Glutamatergic neuron (in vitro differentiated cells): ENCODE data around the gene TNNT3. TPM values are rescaled to one million over a fixed set of nuclear protein-coding genes. Genes with fewer than 3 reads are reported as not detected.

ENCODE experiments used
- DNase-seq: peaks from one replicate; pipeline ENCODE4 v3.0.0; 2022
- H3K27ac Mint-ChIP-seq: one replicate; pipeline ENCODE4 v1.8.0; 2020; ENCODE audit warnings: mild to moderate bottlenecking, mixed read lengths, inconsistent platforms; ENCODE audit not compliant: unreplicated experiment
- H3K27me3 Mint-ChIP-seq: one replicate; pipeline ENCODE4 v1.8.0; 2020; ENCODE audit warnings: mild to moderate bottlenecking, moderate library complexity, mixed read lengths, inconsistent platforms; ENCODE audit not compliant: unreplicated experiment
- H3K36me3 Mint-ChIP-seq: one replicate; pipeline ENCODE4 v1.8.0; 2020; ENCODE audit warnings: mild to moderate bottlenecking, mixed read lengths, inconsistent platforms; ENCODE audit not compliant: unreplicated experiment
- H3K4me1 Mint-ChIP-seq: one replicate; pipeline ENCODE4 v1.8.0; 2020; ENCODE audit warnings: mild to moderate bottlenecking, low read depth, mixed read lengths, inconsistent platforms; ENCODE audit not compliant: unreplicated experiment
- H3K4me3 Mint-ChIP-seq: one replicate; pipeline ENCODE4 v1.8.0; 2020; ENCODE audit warnings: mild to moderate bottlenecking, mixed read lengths, inconsistent platforms; ENCODE audit not compliant: unreplicated experiment
- H3K9me3 Mint-ChIP-seq: one replicate; pipeline ENCODE4 v1.8.0; 2020; ENCODE audit warnings: mild to moderate bottlenecking, moderate library complexity, mixed read lengths, inconsistent platforms; ENCODE audit not compliant: unreplicated experiment
- total RNA-seq: library from RNA; stranded (reverse); fragmentation: NEBNext Ultra II Directional; extraction: Animal tissue kit (Norgen Biotek cat#: 25700); gene quantifications from one replicate; pipeline ENCODE4 v1.2.1, GENCODE V29; 2021; ENCODE audit not compliant: unreplicated experiment
- TF ChIP-seq, protein P1 (sequence below): fragments of 200-600 bp; sonication (generic); IDR thresholded peaks from one replicate; pipeline ENCODE4 v1.5.0; 2021; ENCODE audit not compliant: partially characterized antibody, unreplicated experiment

TNNT3 gene
- total RNA-seq, 1 donor from 2014 or later = not detected

DNA sequence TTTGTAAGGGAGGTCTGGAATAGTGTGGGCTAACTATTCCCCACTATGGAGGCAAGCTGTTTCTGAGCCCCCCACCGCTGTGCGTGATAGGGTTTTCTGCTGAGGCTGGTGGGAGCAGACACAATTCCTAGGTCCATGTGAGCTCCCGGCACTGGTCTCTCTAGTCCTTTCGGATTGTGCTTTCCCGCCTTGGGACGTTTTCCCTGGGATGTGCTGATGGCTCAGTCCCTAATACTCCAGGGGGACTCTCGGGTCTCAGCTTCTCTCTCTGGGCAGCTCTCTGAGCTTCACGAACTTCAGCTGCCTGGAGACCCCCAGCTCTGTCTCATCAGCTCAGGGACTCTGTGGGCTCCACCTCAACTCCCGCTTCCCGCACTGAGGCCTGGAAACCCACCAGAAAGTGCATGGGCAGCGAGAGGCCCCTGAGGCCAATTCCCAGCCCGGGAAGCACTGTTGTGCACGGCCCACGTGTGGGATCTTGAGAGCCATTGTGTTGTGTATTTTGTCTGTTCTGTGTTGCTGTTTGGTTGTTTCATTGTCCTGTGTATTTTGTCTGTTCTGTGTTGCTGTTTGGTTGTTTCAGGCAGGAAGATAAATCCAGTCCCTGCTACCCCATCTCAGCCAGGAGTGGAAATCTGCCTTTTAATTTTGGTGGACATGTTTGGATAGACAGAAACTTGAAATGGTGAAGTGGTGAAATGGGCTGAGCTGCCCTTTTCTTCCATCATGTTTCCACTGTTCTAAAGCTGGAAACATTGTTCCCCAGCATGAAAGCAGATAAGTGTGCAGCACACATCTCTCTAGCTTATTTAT lies 12.7 kb upstream of the TNNT3 start:
- Mint-ChIP-seq H3K27me3 (no peaks in the 10 kb centered on the region), H3K36me3 (no peaks in the 10 kb centered on the region), H3K9me3 (peaks cover 2% of the 10 kb centered on the region), H3K4me3 (no peak overlapping the region), H3K27ac (no peak overlapping the region), H3K4me1 (peaks cover 3% of the 10 kb centered on the region)
- TF ChIP-seq, protein P1, sequence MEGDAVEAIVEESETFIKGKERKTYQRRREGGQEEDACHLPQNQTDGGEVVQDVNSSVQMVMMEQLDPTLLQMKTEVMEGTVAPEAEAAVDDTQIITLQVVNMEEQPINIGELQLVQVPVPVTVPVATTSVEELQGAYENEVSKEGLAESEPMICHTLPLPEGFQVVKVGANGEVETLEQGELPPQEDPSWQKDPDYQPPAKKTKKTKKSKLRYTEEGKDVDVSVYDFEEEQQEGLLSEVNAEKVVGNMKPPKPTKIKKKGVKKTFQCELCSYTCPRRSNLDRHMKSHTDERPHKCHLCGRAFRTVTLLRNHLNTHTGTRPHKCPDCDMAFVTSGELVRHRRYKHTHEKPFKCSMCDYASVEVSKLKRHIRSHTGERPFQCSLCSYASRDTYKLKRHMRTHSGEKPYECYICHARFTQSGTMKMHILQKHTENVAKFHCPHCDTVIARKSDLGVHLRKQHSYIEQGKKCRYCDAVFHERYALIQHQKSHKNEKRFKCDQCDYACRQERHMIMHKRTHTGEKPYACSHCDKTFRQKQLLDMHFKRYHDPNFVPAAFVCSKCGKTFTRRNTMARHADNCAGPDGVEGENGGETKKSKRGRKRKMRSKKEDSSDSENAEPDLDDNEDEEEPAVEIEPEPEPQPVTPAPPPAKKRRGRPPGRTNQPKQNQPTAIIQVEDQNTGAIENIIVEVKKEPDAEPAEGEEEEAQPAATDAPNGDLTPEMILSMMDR = no peak
- DNase-seq = no peak

DNA sequence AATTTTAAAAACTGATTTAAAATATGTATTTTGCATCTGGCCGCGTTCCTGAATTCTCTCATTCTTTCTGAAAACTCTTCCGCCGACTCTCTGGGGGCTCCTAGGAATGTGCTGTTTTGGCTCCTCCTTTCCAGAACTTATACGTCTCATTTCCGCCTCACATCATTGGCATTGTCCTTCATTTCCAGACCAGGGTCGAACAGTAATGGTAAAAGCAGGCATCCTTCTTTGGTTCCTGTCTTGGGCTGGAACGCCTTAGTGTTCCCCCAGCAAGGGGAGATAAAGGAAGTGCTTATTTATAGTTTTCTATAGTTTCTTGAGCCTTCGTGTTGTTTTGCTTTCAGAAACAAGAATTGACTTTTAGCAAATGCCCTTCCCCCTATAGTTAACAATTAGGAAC lies 10.9 kb upstream of the TNNT3 start:
- Mint-ChIP-seq H3K36me3 (no peaks in the 10 kb centered on the region), H3K27ac (no peak overlapping the region), H3K9me3 (peaks cover 2% of the 10 kb centered on the region), H3K4me1 (peaks cover 3% of the 10 kb centered on the region), H3K27me3 (no peaks in the 10 kb centered on the region), H3K4me3 (no peak overlapping the region)
- no peak for DNase-seq
- TF ChIP-seq, protein P1 = no peak

DNA sequence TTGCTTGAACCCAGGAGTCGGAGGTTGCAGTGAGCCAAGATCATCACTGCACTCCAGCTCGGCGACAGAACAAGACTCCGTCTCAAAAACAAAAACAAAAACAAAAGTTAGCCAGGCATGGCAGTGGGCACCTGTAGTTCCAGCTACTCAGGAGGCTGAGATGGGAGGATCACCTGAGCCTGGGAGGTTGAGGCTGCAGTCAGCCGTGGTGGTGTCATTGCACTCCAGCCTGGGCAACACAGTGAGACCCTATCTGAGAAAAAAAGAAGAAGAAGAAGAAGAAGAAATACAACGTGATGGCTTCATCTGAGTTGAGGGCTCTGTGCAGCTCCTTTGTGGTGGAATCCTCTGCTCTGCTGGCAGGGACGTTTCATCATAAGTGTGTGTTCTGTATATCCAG lies 10.0 kb upstream of the TNNT3 start:
- no peak overlapping the region for H3K27ac Mint-ChIP-seq
- no peaks in the 10 kb centered on the region for H3K27me3 Mint-ChIP-seq
- peaks cover 4% of the 10 kb centered on the region for H3K9me3 Mint-ChIP-seq
- peaks cover 3% of the 10 kb centered on the region for H3K4me1 Mint-ChIP-seq
- TF ChIP-seq, protein P1 = no peak
- DNase-seq = no peak
- H3K4me3 Mint-ChIP-seq = no peak overlapping the region
- H3K36me3 Mint-ChIP-seq = no peaks in the 10 kb centered on the region

DNA sequence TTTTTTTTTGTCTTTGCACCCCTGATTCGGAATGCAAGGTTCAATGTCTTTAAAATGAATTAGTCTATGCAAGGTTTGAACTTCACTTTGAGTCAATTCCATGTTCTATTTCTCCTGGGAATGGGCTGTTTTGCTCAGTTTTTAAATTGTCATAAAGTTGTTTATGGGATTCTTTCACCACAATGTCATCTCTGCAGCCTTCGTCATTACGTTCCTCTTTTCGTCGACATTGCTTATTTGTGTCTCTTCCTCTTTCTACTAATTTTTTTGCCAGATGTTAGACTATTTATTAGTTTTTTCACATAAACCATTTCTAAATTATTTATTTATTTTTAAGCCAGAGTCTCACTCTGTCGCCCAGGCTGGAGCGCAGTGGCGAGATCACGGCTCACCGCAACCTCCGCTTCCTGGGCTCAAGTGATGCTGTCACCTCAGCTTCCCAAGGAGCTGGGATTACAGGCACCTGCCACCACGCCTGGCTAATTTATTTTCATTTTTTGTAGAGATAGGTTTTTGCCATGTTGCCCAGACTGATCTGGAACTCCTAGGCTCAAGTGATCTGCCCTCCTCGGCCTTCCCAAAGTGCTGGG lies 7.1 kb upstream of the TNNT3 start:
- Mint-ChIP-seq H3K4me1 (no peaks in the 10 kb centered on the region), H3K27ac (no peak overlapping the region), H3K27me3 (peaks cover 10% of the 10 kb centered on the region), H3K4me3 (no peak overlapping the region), H3K9me3 (peaks cover 7% of the 10 kb centered on the region), H3K36me3 (no peaks in the 10 kb centered on the region)
- TF ChIP-seq, protein P1 = no peak
- no peak for DNase-seq
